Natural killer cell (primary cell): ENCODE results near the gene APOL2. TPM values are rescaled to one million over a fixed set of nuclear protein-coding genes. Genes with fewer than 3 reads are reported as not detected.
A peak's percentile ranks its signal among the peaks of the same experiment; 100 is the strongest.

ENCODE experiments used
- ATAC-seq, 3 donors: fragments of 150-1000 bp in 2 of 3; fragments of 200-7000 bp in 1 of 3; cut with Tn5 transposase; 1 replicate in 1 of 3; 2 replicates in 2 of 3; pipeline ENCODE4 v1.10.0; 2021; ENCODE audit warnings: mild to moderate bottlenecking in 2 of 3, moderate library complexity in 2 of 3
- DNase-seq, 2 donors: peaks; one replicate each; pipeline versions ENCODE4 v3.0.0 to v3.0.0-alpha.2; 2013 to 2021; ENCODE audit warnings: mixed read lengths in 1 of 2
- H3K27ac ChIP-seq: one replicate; pipeline ENCODE4 v1.5.1; 2013; ENCODE audit warnings: mild to moderate bottlenecking, low read length
- H3K27me3 ChIP-seq: one replicate; pipeline ENCODE4 v1.6.1; 2013; ENCODE audit warnings: low read length; ENCODE audit not compliant: control insufficient read depth, insufficient read depth
- H3K36me3 ChIP-seq: one replicate; pipeline ENCODE4 v1.6.1; 2013; ENCODE audit warnings: low read length; ENCODE audit not compliant: control insufficient read depth, insufficient read depth
- H3K4me1 ChIP-seq: one replicate; pipeline ENCODE4 v1.6.1; 2013; ENCODE audit warnings: low read length; ENCODE audit not compliant: control insufficient read depth, insufficient read depth
- H3K4me3 ChIP-seq: one replicate; pipeline ENCODE4 v1.5.1; 2013; ENCODE audit warnings: low read length
- H3K9me3 ChIP-seq: one replicate; pipeline ENCODE4 v1.6.1; 2013; ENCODE audit warnings: low read length; ENCODE audit not compliant: control insufficient read depth, insufficient read depth
- H3K27ac Mint-ChIP-seq, 2 donors: one replicate each; pipeline ENCODE4 v1.8.0; 2022; ENCODE audit warnings: mild to moderate bottlenecking in 2 of 2, mixed read lengths in 2 of 2, moderate library complexity in 1 of 2
- H3K27me3 Mint-ChIP-seq, 2 donors: one replicate each; pipeline ENCODE4 v1.8.0; 2022; ENCODE audit warnings: low read depth in 2 of 2, mixed read lengths in 2 of 2
- H3K36me3 Mint-ChIP-seq: one replicate; pipeline ENCODE4 v1.8.0; 2022; ENCODE audit warnings: mixed read lengths
- H3K4me1 Mint-ChIP-seq, 2 donors: one replicate each; pipeline ENCODE4 v1.8.0; 2022; ENCODE audit warnings: mixed read lengths in 2 of 2
- H3K4me3 Mint-ChIP-seq: one replicate; pipeline ENCODE4 v1.8.0; 2022; ENCODE audit warnings: mild to moderate bottlenecking, moderate library complexity, mixed read lengths
- H3K9me3 Mint-ChIP-seq, 2 donors: one replicate each; pipeline ENCODE4 v1.8.0; 2022; ENCODE audit warnings: mixed read lengths in 2 of 2
- WGBS: methylation state at CpG from one replicate; pipeline ENCODE4 v1.1.7; 2013; ENCODE audit warnings: missing lambda C conversion rate; ENCODE audit not compliant: insufficient coverage; 5-methylcytosine and 5-hydroxymethylcytosine counted together
- intact Hi-C: fragments of 100-400 bp; cut with micrococcal nuclease; formaldehyde crosslinking; loops from one replicate; pipeline ENCODE4 v1.14.2; 2022
- total RNA-seq, 4 donors: library from RNA; stranded (reverse); fragments of 120-200 nt in 1 of 4; gene quantifications; one replicate each; pipeline versions ENCODE4 v1.2.3 to v1.2.4, GENCODE V29; 2013 to 2022
- TF ChIP-seq, protein P1 (sequence below): fragments of 200-600 bp; IDR thresholded peaks from one replicate; pipeline ENCODE4 v1.8.0; 2022; ENCODE audit warnings: antibody characterized with exemption

Gene APOL2
- total RNA-seq, 3 donors from 2014 or later (not counting 1 experiment from before 2014, with no cell fraction given), result 51.7 to 112 (median 67.2) TPM

DNA sequence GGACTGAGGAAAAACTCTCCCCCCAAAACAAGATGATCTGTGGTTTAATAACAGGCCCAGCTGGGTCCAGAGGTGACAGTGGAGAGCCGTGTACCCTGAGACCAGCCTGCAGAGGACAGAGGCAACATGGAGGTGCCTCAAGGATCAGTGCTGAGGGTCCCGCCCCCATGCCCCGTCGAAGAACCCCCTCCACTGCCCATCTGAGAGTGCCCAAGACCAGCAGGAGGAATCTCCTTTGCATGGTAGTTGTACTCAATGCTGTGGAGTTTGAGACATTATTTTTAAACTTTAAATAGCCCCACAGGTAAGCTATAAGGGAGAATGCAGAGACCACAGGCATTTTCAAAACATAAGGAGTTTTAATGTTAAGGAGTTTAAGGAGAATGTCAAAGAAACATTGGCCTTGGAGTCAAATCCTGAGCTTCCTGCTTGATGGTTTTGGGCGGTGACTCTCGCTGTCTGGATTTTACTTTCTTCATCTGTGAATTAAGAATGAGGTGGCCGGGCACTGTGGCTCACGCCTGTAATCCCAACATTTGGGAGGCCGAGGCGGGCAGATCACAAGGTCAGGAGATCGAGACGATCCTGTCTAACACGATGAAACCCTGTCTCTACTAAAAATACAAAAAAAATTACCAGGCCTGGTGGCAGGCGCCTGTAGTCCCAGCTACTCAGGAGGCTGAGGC lies 20.4 kb upstream of the APOL2 start:
- Histone ChIP-seq H3K9me3 (no peaks in the 10 kb centered on the region), H3K4me1 (peaks cover 42% of the 10 kb centered on the region), H3K27me3 (no peaks in the 10 kb centered on the region), H3K27ac (peak overlapping the region; percentile 67), H3K36me3 (peaks cover 55% of the 10 kb centered on the region), H3K4me3 (no peak overlapping the region)
- TF ChIP-seq, protein P1, sequence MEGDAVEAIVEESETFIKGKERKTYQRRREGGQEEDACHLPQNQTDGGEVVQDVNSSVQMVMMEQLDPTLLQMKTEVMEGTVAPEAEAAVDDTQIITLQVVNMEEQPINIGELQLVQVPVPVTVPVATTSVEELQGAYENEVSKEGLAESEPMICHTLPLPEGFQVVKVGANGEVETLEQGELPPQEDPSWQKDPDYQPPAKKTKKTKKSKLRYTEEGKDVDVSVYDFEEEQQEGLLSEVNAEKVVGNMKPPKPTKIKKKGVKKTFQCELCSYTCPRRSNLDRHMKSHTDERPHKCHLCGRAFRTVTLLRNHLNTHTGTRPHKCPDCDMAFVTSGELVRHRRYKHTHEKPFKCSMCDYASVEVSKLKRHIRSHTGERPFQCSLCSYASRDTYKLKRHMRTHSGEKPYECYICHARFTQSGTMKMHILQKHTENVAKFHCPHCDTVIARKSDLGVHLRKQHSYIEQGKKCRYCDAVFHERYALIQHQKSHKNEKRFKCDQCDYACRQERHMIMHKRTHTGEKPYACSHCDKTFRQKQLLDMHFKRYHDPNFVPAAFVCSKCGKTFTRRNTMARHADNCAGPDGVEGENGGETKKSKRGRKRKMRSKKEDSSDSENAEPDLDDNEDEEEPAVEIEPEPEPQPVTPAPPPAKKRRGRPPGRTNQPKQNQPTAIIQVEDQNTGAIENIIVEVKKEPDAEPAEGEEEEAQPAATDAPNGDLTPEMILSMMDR, result no peak
- intact Hi-C loops, result no loop called here
- ATAC-seq, result no peak
- H3K27me3 Mint-ChIP-seq, result no peaks in the 10 kb centered on the region
- WGBS, result 91% methylated on average over 14 of the region's 14 CpGs
- H3K4me3 Mint-ChIP-seq, result no peak overlapping the region
- no peaks in the 10 kb centered on the region for H3K9me3 Mint-ChIP-seq
- no peaks in the 10 kb centered on the region for H3K36me3 Mint-ChIP-seq
- H3K4me1 Mint-ChIP-seq, result peaks cover 38 to 50% of the 10 kb centered on the region in 2 donors
- H3K27ac Mint-ChIP-seq, result peak overlapping the region; percentile 84 to 91
- DNase-seq, result no peak

DNA sequence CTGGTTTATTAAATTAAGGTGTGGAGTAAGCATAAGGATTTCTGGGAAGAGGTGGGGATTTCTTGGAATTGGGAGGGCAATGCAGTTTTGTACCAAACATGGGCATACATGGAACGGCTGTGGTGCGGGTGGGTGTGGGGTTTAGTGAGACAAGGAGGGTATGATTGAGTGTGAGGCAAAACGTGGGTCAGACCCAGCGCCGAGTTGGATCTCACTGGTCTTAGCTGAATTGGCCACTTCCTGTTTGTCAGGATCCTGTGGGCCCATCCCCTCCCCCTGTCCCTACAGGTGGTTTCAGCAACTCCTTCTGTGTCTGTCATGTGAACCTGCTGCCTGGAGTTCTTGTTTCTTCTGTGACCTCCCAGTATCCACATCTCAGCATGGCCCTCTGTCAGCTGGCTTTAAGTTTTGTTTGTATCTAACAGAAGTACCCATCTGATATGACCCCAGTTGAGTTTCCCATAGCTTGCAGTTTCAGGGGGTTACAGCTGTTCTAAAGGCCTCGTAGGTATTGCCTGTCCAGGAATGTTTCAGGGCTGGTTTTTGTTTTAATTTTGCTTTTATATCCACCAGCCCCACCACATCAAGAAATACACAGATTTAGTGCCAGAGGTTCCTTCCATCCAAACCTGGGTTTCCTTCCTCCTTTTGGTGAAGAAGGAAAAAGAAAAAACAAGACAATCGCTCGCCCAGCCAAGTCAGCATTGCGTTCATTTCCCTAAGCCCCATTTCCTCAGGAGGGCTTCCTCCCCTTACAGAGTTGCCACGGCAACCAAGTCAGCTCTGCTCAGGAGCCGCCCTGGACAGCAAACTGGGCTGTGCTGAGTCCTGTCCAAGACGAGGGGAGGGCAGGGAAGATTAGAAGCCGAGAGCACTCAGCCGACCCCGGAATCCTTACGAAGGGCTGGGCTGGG lies 19.6 kb upstream of the APOL2 start:
- H3K4me1 Mint-ChIP-seq, result peaks cover 44 to 58% of the 10 kb centered on the region in 2 donors
- peak overlapping the region; percentile 71 for H3K4me3 Mint-ChIP-seq
- H3K9me3 Mint-ChIP-seq, result no peaks in the 10 kb centered on the region
- Histone ChIP-seq H3K27me3 (no peaks in the 10 kb centered on the region), H3K4me1 (peaks cover 50% of the 10 kb centered on the region), H3K36me3 (peaks cover 52% of the 10 kb centered on the region), H3K4me3 (no peak overlapping the region), H3K9me3 (no peaks in the 10 kb centered on the region), H3K27ac (peak overlapping the region; percentile 67)
- intact Hi-C loops, result no loop called here
- peak overlapping the region; percentile 84 to 91 for H3K27ac Mint-ChIP-seq
- peak; percentile 63 to 85 (median 84) for ATAC-seq
- H3K27me3 Mint-ChIP-seq, result no peaks in the 10 kb centered on the region
- WGBS, result 52% methylated on average over 15 of the region's 16 CpGs
- DNase-seq, result peak in 1 of 2 donors; percentile 30
- H3K36me3 Mint-ChIP-seq, result no peaks in the 10 kb centered on the region
- TF ChIP-seq, protein P1, result no peak

DNA sequence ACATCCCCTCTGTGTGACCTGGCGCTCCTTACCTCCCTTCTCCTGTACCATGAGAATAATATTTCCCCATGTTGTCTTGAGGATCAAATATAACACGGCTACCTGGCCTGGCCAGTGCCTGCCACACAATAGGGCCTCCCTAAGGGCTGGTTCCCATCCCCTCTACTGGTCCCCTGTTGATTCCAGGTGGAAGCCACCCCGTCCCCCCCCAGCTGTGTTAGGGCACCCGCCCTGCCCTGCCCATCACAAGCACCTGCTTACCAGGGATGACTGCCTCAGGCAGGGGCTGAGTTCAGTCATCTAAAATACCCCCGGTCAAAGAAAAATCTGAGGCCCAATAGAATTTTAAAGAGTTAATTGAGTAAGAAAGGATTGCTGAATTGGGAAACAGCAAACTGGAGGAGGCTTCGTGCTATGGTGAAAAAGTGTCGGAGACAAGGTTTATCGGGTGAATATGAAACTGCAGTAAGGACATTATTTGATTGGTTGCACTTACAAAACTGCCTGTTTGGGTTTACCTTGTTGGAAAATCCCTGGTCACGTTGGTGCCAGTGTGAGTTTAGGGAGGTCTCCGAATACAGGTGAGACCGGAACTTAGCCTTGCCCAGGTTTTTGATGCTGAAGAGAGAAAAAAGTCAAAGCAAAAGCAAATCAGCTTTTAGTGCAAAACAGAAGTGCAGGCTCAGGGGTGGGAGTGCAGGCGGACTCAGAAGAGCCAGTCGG lies 18.8 kb upstream of the APOL2 start:
- Mint-ChIP-seq H3K36me3 (no peaks in the 10 kb centered on the region), H3K27ac (peak overlapping the region; percentile 84 to 91), H3K4me1 (peaks cover 53 to 64% of the 10 kb centered on the region in 2 donors), H3K27me3 (no peaks in the 10 kb centered on the region), H3K4me3 (peak overlapping the region; percentile 71), H3K9me3 (no peaks in the 10 kb centered on the region)
- Histone ChIP-seq H3K27me3 (no peaks in the 10 kb centered on the region), H3K27ac (peak overlapping the region; percentile 67), H3K4me1 (peaks cover 58% of the 10 kb centered on the region), H3K4me3 (no peak overlapping the region), H3K9me3 (no peaks in the 10 kb centered on the region), H3K36me3 (peaks cover 46% of the 10 kb centered on the region)
- TF ChIP-seq, protein P1, result no peak
- ATAC-seq (peak in 2 of 3 donors; percentile 13), DNase-seq (peak in 1 of 2 donors; percentile 54)
- 84% methylated on average over 13 of the region's 13 CpGs for WGBS
- intact Hi-C loops, result no loop called here
